ENCODE data around the gene SLC39A1. TPM values are rescaled to one million over a fixed set of nuclear protein-coding genes. Genes with fewer than 3 reads are reported as not detected.

SLC39A1 gene
- total RNA-seq, 1 donor from 2014 or later: 120 TPM

- intact Hi-C loops (cut with DNase I): no loop called here
- H3K4me3 ChIP-seq: no peak overlapping the region
Measured at GRCh38 chr1:153953859-153954365, 9.4 kb downstream of the SLC39A1 start.

GRCh38 chr1:153951801-153952200 lies 11.5 kb downstream of the SLC39A1 start:
- intact Hi-C loops (cut with DNase I): no loop called here
- Histone ChIP-seq H3K27ac (no peak overlapping the region), H3K36me3 (peaks cover 75% of the 10 kb centered on the region), H3K4me3 (no peak overlapping the region), H3K27me3 (no peaks in the 10 kb centered on the region), H3K9me3 (no peaks in the 10 kb centered on the region), H3K4me1 (peaks cover 21% of the 10 kb centered on the region)
- TF ChIP-seq CTCF (IDR thresholded peaks at IDR 0.05): no peak
- DNase-seq (no peak), ATAC-seq (no peak)

More at GRCh38 chr1:153953859-153954365, 9.4 kb downstream of the SLC39A1 start:
- DNase-seq (no peak), ATAC-seq (no peak)
- Histone ChIP-seq H3K27me3 (no peaks in the 10 kb centered on the region), H3K27ac (no peak overlapping the region), H3K4me1 (peaks cover 26% of the 10 kb centered on the region), H3K9me3 (no peaks in the 10 kb centered on the region), H3K36me3 (peaks cover 61% of the 10 kb centered on the region)
- no peak for TF ChIP-seq CTCF (IDR thresholded peaks at IDR 0.05)

GRCh38 chr1:153951183-153951582 lies 12.2 kb downstream of the SLC39A1 start:
- intact Hi-C loops (cut with DNase I): no loop called here
- H3K36me3 ChIP-seq: peaks cover 75% of the 10 kb centered on the region

GRCh38 chr1:153946622-153947241 lies 16.6 kb downstream of the SLC39A1 start, which contains the start of gene DENND4B:
DENND4B (minus strand) TSS chr1:153946718; CDS start chr1:153944374, 2,344 bp downstream.
- intact Hi-C loops (cut with DNase I): no loop called here
- H3K36me3 ChIP-seq: peaks cover 62% of the 10 kb centered on the region
- peak; percentile 94 for TF ChIP-seq CTCF (IDR thresholded peaks at IDR 0.05)
- no peaks in the 10 kb centered on the region for H3K9me3 ChIP-seq
- peak within 1 kb of the TSS; percentile 78 for H3K4me3 ChIP-seq
- DNase-seq (peak; percentile 94), ATAC-seq (peak; percentile 88)
- no peaks in the 10 kb centered on the region for H3K27me3 ChIP-seq
- peak within 1 kb of the TSS; percentile 95 for H3K27ac ChIP-seq
- H3K4me1 ChIP-seq: peaks cover 23% of the 10 kb centered on the region

More at GRCh38 chr1:153951183-153951582, 12.2 kb downstream of the SLC39A1 start:
- H3K4me3 ChIP-seq: no peak overlapping the region
- no peak for ATAC-seq
- H3K9me3 ChIP-seq: no peaks in the 10 kb centered on the region
- DNase-seq: no peak
- H3K4me1 ChIP-seq: peaks cover 17% of the 10 kb centered on the region
- TF ChIP-seq CTCF (IDR thresholded peaks at IDR 0.05): no peak
- no peaks in the 10 kb centered on the region for H3K27me3 ChIP-seq
- H3K27ac ChIP-seq: no peak overlapping the region

GRCh38 chr1:153945795-153946621 lies 17.3 kb downstream of the SLC39A1 start:
- DNase-seq: peak; percentile 97
- TF ChIP-seq CTCF (IDR thresholded peaks at IDR 0.05): no peak
- Histone ChIP-seq H3K4me1 (peaks cover 23% of the 10 kb centered on the region), H3K27me3 (no peaks in the 10 kb centered on the region), H3K36me3 (peaks cover 58% of the 10 kb centered on the region), H3K27ac (peak overlapping the region; percentile 95), H3K9me3 (no peaks in the 10 kb centered on the region), H3K4me3 (peak overlapping the region; percentile 78)
- intact Hi-C loops (cut with DNase I): no loop called here
- ATAC-seq: peak; percentile 86

Measured in upper lobe of right lung (tissue), 1 donor.